UCSD-AML1 (cell line): ENCODE measurements around the gene CSAD.

ENCODE experiments used
- DNase-seq: peaks from one replicate; lab custom pipeline; 2025; ENCODE audit not compliant: unreplicated experiment; lab: John Stamatoyannopoulos, UW

The CSAD gene

DNA sequence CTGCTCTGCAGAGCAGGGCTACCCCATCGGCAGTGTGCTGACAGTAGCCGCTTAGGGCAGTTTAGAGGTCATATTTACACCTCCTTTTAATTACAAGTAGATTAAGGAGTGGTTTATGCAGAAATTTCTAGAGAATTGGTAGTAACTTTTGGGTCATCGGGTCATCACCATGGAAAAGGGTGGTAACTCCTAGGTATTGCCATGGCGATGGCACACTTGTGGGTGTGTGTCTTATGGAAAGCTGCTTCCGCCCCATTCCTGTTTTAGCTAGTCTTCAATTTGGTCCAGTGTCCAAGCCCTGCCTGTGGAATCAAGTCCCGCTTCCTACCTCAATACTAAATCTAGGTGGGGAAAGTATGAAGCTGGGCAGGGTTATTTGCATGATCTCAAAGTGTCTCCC is 29.7 kb downstream of the CSAD start:
- no peak for DNase-seq

- DNase-seq: no peak
Measured at GRCh38 chr12:53147653-53148052, 33.1 kb downstream of the CSAD start.

GRCh38 chr12:53147181-53147580 is 33.5 kb downstream of the CSAD start:
- DNase-seq: no peak

DNA sequence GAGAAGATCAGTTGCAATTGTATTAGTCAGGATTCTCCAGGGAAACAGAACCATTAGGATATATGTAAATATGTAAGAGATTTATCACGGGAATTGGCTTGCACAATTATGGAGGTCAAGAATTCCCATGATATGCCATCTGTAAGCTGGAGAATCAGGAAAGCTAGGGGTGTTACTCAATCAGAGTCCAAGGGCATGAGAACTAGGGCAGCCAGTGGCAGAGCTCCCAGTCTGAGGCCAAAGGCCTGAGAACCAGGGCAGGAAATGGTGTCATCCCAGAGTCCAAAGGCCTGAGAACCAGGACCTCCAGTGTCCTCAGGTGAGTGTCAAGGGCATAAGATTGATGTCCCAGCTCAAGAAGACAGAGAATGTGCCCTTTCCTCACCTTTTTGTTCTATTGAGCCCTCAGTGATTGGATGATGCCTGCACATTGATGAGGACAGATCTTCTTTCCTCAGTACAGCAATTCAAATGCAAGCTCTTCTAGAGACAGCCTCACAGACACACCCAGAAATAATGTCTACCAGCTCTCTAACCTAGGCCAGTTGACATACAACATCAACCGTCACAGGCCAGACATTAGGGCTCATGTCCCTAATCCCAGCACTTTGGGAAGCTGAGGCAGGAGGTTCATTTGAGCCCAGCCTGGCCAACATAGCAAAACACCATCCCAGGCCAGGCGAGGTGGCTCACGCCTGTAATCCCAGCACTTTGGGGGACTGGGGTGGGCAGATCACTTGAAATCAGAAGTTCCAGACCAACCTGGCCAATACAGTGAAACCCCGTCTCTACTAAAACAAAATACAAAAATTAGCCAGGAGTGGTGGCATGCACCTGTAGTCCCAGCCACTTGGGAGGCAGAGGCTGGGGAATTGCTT is 35.1 kb downstream of the CSAD start:
- DNase-seq: no peak

DNA sequence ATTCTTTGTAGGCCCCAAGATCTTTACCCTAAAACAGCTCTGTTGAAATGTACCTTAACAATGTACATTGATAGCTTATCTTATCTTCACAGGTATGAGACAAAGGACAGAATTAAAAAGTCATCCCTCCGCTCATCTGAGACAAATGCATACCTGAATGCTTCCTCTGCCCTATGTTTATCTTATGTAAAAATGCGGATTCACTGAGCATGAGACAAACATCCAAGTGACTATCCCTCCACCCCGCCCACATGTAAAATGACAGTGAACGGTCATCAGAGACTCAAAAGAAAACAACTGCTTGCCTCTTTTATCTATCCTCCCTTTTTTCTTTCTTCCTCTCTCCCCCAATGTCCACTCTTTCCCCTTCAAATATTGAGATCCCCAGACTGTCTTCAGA is 37.4 kb downstream of the CSAD start:
- DNase-seq: no peak

DNA sequence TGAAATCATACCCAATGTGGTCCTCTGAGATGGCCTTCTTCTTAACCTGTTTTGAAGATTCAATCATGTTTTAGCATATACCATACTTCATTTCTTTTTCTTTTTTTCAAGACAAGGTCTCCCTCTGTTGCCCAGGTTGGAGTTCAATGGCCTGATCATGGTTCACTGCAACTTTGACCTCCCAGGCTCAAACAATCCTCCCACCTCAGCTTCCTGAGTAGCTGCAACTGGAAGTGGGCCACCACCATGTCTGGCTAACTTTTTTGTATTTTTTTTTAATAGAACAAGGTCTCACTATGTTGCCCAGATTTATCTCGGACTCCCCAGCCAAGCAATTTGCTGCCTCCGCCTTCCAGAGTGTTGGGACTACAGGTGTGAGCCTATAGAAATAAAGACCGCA is 47.0 kb downstream of the CSAD start:
- no peak for DNase-seq

DNA sequence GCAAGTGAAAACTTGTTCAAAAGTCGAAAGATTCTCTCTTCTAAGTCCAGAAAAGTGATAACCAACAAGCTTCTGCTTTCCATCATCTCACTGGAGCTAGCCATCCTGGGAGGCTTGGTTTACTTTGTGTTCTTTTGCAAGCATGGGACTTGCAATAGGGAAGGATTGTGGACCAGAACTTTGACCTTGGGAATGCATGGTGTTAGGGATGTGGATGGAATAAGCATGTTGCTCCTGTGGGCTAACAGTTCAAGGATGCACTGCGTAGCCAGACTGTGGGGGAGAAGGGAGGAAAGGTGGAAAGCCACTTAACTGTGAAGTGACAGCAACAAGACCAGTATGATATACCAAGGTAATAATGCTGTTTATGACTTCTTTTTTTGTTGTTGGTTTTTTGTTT is 48.9 kb downstream of the CSAD start:
- DNase-seq: no peak

- no peak for DNase-seq
Measured at GRCh38 chr12:53128780-53129569, 51.8 kb downstream of the CSAD start.

DNA sequence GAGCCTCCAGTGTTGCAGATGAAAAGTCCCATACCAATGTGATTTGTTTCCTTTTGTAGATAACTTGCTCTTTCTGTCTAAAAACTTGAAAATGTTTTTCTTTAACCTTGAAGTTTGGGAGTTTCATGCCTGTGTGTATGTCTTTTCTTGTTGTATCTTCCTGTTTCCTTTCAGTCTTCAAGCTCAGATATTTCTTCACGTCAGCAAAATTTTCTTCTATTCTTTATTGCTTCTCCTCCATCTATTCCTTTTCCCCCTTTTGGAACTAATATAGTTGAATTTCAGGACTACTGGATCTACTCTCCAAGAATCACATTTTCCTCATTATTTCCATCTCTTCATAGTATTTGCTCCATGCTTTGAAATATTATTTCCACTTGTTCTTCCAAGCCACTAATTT is 53.6 kb downstream of the CSAD start:
- no peak for DNase-seq

DNA sequence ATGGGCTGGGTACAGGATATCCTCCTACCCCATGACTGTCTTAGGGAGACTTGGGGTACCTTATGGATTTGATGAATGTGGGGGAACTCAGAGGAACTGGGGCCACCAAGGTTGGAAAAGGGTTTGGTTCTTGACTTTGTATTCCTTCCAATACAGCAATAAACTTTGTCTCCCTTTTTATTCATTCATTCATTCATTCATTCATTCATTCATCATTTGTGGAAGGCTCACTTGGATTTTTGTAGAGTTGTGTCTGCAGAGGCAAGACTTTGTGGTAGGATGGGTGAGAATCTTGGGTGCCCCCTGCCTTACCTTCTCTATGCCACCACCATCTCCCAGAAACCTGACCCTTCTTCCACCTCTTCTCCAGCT is 56.4 kb downstream of the CSAD start:
- DNase-seq: no peak

DNA sequence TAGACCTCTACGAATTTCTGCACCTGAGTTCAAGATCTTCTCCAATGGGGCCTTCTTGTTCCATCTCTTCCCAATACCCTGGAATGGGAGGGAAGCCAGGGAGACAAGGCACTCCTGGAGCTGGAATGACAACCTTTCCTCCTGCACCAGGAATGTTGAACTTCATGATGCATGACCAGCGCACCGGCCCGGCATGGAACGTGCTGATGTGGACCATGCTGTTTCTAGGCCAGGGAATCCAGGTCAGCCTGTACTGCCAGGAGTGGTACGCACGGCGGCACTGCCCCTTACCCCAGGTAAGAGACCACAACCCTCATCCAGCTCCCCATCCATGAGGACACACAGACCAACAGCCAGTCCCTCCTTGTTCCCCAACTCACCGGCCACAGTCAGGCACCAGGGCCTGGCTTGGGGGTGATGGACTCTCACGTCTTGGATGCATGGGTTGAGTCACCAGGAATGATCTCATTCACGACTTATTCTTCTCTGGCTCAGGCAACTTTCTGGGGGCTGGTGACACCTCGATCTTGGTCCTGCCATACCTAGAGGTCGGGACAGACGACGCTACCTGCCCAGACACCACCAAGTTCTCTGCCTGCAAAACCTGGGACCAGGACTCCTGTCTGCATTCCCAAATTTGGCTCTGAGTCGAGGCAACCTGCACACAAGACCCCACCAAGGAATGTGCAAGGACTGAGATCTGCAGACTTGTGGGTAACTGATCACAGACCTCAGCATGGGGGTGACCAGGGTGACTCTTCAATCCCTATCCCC is 57.0 kb downstream of the CSAD start:
- no peak for DNase-seq

GRCh38 chr12:53122961-53123468 is 57.7 kb downstream of the CSAD start:
- DNase-seq: no peak

DNA sequence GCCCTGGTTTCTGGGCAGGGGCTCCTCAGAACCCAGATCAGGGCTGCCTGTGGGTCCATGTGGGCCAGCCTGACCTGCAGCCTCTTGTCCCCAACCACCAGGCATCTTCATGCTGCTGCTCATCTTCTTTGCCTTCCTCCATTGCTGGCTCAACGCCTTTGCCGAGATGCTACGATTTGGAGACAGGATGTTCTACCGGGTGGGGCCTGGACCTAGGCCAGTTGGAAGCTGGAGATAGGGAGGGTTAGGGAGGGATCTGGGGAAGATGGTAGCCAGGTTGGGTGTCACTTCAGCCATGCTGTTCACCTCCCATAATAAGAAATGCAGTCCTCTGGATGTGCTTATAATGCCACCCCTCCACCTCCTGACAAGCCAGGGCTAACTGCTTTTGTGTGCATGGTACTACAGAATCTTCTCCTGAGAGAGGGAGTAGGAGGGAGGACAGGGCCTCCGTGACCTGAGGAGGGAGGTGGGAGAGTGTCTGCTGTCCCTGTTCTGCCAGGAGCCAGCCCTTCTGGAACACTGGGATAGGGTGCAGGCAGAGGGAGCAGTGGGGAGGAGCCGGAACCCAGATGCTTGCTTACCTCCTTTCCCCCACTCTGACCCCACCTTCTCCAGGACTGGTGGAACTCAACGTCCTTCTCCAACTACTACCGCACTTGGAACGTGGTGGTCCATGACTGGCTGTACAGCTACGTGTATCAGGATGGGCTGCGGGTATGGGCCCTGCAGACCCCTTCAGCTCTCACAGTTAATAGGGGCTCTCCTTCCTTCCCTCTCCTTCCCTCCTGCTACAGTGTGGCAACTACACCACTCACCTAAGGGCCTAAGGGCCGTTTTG is 59.8 kb downstream of the CSAD start:
- DNase-seq: no peak

DNA sequence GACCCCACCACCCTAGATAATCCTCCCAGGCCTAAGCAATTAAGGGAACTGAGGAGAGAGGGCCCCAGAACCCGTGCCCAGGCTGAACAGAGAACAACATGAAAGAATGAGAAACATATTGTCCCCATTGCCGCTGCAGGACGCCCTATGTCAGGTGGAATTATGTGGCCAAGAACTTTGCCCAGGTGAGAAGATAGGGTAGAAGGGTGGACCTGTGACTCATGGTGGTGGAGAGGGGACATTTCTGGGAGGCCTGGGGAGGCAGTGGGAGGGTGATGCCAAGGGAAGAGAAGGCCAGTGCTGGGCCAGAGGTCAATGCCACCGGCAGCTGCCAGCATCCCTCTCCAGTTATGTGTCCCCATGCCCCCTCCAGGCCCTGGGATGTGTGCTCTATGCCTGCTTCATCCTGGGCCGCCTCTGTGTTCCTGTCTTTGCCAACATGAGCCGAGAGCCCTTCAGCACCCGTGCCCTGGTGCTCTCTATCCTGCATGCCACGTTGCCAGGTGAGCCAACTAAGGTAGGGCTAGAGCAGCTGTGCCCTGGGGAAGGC is 61.9 kb downstream of the CSAD start:
- DNase-seq: no peak

DNA sequence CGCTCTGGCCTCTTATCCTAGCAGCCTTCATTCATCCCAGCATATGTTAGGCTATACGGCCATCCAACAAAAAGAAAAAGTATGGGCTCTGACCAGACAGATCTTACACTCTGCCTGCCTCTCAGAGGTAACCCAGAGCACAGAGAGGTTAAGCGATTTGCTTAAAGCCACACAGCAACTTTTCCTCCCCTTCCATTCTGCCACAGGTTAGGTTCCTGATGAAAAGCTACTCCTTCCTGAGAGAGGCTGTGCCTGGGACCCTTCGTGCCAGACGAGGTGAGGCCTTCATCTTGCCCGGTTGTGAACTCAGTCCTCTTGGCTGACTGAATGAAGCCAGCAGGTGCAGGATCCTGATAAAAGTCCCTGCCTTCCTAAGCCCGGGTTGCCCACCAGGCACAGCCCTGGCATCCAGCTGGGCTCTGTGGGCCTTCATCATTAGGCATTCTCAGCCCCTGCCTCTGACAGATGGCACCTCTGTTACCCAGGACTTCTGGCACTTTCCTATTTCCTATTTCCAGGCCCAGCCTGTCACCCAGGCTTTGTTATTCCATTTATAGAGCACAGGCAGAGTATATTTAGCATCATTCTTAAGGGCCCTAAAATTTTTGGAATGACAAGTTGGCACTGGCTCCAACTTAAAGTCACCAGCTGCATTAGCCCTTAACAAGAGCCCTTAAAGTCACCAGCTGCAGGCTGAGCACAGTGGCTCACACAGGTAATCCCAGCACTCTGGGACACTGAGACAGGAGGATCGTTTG is 64.7 kb downstream of the CSAD start:
- no peak for DNase-seq

- no peak for DNase-seq
Measured at GRCh38 chr12:53115112-53115890, 65.4 kb downstream of the CSAD start.

DNA sequence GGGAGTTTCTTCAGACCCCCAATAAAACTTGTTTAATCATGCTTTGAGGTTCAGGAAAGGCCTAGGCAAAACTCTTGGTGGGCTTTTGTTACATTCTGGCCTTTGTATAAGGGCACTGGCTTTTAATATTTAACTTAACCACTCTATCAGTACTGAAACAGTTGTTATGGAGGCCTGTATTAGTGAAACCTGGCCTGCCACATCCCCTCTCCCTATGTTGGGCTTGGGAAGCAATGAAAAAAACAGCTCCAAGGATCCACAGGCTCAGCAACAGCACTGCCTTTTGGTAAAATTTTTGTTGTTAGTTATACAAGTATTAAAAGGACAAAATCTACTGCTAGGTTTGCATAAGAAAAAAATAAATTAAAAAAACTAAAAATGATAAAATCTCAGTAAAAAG is 66.8 kb downstream of the CSAD start:
- no peak for DNase-seq

- no peak for DNase-seq
Measured at GRCh38 chr12:53113136-53113705, 67.5 kb downstream of the CSAD start.
